ENCODE data around the gene GDF9.
A peak's percentile ranks its signal among the peaks of the same experiment; 100 is the strongest.

The GDF9 gene

GRCh38 chr5:132816083-132816482, 50.2 kb downstream of the GDF9 start:
- no peak for DNase-seq

- no peak for DNase-seq
Observed at GRCh38 chr5:132815454-132815853, 50.8 kb downstream of the GDF9 start.

GRCh38 chr5:132814503-132815294, 51.6 kb downstream of the GDF9 start:
- DNase-seq = no peak

GRCh38 chr5:132813599-132814502, 52.4 kb downstream of the GDF9 start:
- no peak for DNase-seq

GRCh38 chr5:132812781-132813598, 53.3 kb downstream of the GDF9 start, which contains the start of gene SOWAHA:
Gene SOWAHA, plus strand, starts transcription at chr5:132813302. Its CDS starts 320 bp downstream, at chr5:132813622.
- no peak for DNase-seq

- peak; percentile 94 for DNase-seq
Observed at GRCh38 chr5:132812123-132812765, 54.0 kb downstream of the GDF9 start.

Data from MV-4-11 (cell line).